GM18951 (cell line): Measurements from ENCODE around the gene SLC5A4.

Experiments
- POLR2A ChIP-seq: IDR thresholded peaks from 4 replicates; pipeline ENCODE4 v1.6.1; 2011; ENCODE audit warnings: mild to moderate bottlenecking; ENCODE audit not compliant: insufficient read length, insufficient read depth; ENCODE audit errors: extremely low read depth
- in situ Hi-C: fragments of 300-500 bp; cut with MboI; formaldehyde crosslinking; loops from one replicate; pipeline ENCODE4 v1.12.0; 2022; ENCODE audit warnings: low sequenced_read_pairs, mixed read lengths, inconsistent platforms; ENCODE audit not compliant: unreplicated experiment

The SLC5A4 gene

DNA sequence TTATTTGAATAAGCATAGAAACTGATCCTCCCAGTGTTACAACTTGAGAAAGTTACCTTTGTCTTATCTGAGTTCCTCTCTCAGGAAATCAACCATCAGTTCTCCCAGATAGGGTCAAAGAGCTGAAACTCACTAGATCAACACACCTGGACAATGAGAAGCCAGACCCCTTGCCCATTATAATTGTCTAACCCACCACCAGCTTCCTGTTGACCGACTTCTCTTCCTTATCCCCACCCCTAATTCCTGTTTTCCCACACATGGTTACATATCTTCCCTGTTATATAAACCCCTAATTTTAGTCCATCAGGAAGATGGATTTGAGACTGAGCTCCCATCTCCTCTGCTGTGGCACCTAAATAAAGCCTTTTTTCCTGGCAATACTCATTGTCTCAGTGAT lies 6.9 kb downstream of the SLC5A4 start:
- in situ Hi-C loops, result no loop called here
- no peak for TF ChIP-seq POLR2A

DNA sequence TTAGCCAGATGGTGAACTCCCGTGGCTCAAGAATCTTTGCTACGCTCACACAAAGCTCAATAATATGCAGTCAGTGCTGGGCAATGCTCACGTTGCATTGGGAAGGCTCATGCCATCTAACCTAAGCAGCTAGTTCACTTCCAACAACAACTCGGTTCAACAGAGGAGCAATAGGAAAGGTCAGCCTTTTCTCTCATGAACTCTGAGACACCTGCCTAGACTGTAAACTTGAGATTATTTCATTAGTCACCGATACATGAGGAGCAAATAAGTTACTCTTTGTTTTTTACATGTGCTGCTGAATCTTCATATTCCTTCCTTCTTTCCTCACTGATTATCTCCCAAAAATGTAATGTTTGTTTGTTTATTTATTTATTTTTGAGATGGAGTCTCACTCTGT lies 9.0 kb downstream of the SLC5A4 start:
- in situ Hi-C loops, result no loop called here
- no peak for TF ChIP-seq POLR2A

DNA sequence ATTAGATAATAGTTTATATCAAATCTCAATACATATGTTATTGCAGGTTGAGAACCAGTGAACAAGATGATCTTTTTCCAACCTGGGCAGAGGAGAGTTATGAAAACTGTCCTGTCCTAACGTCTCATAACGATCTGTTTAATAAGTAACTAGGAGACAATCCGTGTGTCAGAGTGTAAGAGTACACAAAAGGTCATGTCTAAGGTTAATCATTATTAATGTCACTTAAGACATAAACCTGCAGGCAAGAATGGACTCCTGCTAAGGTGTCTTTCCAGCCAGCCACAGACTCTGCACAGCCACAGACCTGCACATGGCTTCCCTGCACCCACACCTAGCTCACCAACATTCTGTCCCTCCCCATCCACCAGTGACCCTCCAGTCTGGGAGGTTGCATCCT lies 10.1 kb downstream of the SLC5A4 start:
- in situ Hi-C loops, result no loop called here
- TF ChIP-seq POLR2A, result no peak

DNA sequence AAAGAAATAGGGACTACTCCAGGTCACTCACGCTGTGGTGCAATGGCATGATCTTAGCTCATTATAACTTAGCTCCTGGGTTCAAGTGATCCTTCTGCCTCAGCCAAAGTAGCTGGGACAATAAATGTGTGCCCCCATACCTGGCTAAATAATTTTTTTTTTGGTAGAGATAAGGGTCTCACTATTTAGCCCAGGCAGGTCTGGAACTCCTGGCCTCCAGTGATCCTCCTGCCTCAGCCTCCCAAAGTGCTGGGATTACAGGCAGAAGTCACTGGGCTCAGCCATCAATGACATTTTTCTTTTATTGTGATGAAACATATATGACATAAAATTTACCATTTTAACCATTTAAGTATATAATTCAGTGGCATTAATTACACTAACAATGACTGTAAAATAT lies 10.6 kb downstream of the SLC5A4 start:
- in situ Hi-C loops, result no loop called here

DNA sequence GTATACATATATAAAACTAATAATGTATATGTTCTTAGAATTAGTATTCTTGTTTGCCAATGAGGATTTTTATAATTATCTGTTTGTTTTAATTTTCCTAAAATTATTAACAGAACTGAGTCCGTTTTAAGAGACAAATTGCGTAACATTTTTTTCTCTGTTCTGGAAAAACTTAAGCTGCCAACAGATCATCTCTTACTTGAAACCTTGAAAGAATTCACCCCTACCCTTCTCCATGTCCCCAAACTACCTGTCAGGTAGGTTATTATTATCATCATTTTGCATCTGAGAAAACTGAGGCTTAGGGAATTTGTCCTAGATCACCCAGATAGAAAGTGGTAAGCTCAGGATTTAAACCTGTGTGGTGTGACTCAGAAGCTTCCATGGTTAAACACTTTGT lies 14.7 kb downstream of the SLC5A4 start:
- in situ Hi-C loops, result no loop called here
- TF ChIP-seq POLR2A, result no peak

More for the DNA sequence above, 10.6 kb downstream of the SLC5A4 start:
- TF ChIP-seq POLR2A, result no peak

DNA sequence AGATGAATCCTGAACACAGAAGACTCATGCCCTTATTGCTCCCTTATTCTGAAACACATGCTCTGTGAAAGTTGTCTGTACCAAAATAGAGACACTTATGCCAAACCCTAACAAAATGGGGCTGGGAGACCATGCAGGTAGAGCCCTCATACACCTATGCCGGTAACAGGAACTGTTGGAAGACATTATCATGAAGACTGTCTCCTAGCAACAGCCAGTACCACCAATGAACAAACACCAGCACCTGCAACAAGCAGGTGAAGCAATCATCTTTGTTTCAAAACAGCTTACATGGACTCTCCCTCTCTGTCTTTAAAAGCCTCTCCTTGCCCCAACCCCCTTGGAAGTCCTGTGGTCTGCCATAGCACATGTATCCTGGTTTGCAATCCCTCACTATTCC lies 17.2 kb downstream of the SLC5A4 start:
- in situ Hi-C loops, result no loop called here
- no peak for TF ChIP-seq POLR2A

DNA sequence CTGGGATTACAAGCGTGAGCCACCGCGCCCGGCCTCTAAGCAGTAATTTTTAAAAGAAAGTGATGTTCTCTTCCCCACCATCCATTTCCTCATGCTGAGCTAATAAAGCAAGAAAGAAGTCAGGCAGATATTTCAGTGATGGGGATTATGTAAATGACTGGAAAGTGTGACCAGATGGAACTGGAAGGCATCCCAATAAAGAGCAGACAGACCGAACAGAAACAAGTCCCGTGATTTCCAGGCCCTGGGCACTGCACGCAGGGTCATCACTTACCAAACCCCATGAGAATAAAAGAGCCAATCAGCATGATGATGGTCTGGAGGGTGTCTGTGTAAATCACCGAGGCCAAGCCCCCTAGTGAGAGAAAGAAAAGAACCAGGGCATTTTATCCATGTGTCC lies 18.2 kb downstream of the SLC5A4 start:
- no peak for TF ChIP-seq POLR2A
- in situ Hi-C loops, result no loop called here

DNA sequence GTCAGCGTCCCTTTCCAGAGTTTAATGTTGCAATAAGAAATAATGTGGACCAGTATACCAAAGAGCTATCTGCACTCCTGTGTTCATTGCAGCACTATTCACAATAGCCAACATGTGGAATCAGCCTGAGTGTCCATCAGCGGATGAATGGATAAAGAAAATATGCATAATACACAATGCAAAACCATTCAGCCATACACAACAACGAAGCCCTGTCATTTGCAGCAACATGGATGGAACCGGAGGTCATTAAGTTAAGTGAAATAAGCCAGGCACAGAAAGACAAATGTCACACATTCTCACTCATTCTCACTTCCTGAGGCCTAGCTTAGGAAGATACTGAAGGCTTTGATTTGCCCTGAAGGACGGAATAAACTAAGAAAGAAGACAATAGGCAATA lies 22.1 kb downstream of the SLC5A4 start:
- in situ Hi-C loops, result no loop called here
- no peak for TF ChIP-seq POLR2A

DNA sequence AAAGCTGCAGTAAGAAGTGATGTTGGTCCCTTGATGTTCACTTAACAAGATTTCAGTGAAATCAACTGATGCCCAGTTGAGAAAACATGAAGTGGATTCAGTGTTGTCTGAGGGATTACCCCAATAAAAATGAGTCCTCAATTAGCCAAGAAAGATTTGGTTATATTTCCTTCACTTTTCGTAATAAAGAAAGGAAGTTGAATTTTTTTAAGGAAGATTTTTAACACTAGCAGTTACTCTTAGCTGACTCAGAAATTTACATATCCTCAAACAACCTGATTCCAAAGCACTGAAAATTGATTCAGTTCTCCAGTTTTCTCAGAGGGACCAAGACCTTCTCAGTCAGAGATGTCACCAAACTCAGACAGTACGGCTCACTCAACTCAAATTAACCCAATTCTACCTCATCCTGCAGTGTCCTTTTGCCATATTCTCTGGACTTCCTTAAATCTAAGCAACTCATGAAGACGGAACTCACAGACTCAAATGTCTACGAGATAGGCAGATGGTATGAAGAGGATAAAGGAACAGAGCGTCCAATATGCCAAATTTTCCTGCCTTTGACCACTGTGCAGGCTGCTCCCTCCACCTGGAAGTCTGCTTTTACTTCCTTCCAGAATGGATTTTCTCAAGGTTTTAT lies 22.8 kb downstream of the SLC5A4 start:
- in situ Hi-C loops, result no loop called here
- TF ChIP-seq POLR2A, result no peak

DNA sequence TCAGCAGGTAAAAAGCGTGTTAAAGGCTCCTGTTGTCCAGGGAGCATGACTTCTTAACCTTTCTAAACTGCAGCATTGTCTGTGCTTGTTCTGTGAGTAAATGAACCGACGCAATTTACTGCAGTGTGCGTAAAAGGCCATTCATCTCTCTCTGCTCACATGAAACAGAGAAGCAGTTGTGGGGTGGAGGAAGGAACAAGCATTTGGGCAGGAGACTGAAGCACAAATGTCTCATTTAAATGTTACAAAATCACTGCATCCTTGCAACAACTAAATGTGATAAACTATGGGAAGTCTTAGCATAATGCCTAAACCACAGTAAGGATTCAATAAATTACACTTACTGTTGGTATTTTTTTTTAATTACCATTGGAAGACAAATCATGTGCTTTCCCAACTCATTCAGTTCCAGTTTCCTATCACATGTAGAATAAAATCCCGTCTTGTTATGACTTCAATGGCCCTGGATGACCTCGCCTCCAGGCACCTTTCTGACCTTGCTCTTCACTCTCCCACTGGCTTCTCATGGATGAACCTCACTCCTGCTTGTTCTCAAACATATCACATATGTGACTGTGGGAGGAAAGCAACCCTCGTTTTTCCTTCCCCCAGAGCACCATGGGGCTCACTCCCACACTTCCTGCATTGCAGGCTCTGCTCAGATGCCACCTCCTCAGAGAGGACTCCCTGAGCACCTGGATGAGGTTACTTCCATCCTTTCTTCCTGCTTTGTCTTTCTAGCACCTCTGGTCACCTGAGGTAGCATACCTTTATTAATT lies 28.6 kb downstream of the SLC5A4 start:
- in situ Hi-C loops, result no loop called here
- no peak for TF ChIP-seq POLR2A

DNA sequence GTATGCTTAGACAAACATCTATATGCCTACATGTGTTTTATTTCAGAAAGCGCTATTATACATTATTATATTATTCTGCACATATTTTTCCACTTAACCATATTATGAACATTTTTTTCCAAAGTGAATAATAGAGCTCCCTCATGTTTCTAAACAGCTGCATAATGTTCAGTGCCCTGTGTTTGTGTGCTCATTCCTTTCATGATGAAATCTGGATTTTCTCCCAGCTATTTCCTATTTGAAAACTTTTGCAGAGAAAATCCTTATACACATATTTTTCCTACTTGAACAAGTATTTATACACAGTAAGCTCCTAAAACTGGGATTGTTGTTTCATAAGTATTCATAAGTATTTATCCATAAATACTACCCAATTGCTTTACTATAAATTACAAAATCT lies 32.2 kb downstream of the SLC5A4 start:
- in situ Hi-C loops, result no loop called here
- no peak for TF ChIP-seq POLR2A

DNA sequence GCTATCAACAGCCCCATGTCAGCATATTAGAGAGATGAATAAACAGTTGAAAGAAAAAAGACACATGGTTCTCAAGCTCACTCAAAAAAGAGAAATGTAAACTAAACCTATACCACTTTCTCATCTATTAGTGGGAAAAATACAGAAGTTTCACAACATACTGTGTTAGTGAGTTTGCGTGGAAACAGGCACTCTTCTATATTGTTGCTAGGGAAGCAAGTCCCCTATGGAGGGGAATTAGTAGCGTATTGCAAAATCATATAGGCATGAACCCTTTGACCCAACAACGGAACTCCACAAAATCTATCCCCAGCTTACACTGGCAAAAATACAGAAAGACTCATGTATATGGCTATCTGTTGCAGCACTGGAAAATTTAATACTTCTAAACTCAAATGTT lies 36.1 kb downstream of the SLC5A4 start:
- in situ Hi-C loops, result no loop called here
- no peak for TF ChIP-seq POLR2A

DNA sequence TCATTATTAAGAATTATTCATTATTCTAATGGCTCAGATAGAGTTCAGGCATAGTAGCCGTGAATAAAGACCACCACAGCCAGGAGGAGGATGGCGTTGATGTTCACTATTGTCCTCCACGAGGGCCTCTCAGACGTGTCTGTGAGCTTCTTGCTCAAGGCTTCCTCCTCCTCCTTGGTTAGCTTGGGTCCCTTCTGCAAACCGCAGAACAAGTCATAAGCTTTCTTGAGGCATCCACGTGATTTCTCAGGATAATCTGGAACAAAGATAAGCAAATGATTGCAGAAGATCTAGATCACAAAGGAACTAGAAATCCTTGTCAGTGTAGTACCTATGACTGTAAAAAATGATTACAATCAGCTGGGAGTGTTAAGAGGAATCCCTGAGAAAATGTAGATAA lies 36.7 kb downstream of the SLC5A4 start:
- in situ Hi-C loops, result no loop called here
- TF ChIP-seq POLR2A, result no peak

DNA sequence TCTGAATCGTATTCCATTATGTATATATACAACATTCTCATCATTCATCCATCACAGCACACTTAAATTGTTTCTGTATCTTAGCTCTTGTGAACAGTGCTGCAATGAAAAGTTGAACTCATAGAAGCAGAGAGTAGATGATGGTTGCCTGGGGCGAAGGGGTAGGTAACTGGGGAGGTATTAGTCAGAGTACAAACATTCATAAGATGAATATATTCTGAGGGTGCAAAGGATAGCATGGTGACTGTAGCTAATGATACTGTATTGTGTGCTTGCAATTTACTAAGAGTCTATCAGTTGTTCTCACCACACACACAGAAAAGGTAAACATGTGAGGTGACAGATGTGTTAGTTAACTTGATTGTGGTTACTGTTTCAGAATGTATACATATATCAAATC lies 37.7 kb downstream of the SLC5A4 start:
- in situ Hi-C loops, result no loop called here
- TF ChIP-seq POLR2A, result no peak
